HepG2 (cell line): ENCODE data around the gene C14orf93. TPM values are rescaled to one million over a fixed set of nuclear protein-coding genes. Genes with fewer than 3 reads are reported as not detected.

Experiments
- BCL6 ChIP-seq: IDR thresholded peaks from 2 replicates; pipeline ENCODE4 v1.6.1; 2016; ENCODE audit warnings: missing genetic modification reagents, missing compliant biosample characterization
- KAT7 ChIP-seq: IDR thresholded peaks from 2 replicates; pipeline ENCODE4 v1.6.1; 2018; ENCODE audit warnings: borderline replicate concordance, missing compliant biosample characterization
- KMT2B ChIP-seq: IDR thresholded peaks from 2 replicates; pipeline ENCODE4 v1.6.1; 2016; ENCODE audit warnings: missing genetic modification reagents, missing compliant biosample characterization
- MIXL1 ChIP-seq: IDR thresholded peaks from 2 replicates; pipeline ENCODE4 v1.6.1; 2016
- MTF2 ChIP-seq: sonication (generic); formaldehyde crosslinking; IDR thresholded peaks from 2 replicates; pipeline ENCODE4 v1.5.0; 2020; ENCODE audit warnings: missing genetic modification reagents, borderline replicate concordance
- NCOA5 ChIP-seq: sonication (generic); formaldehyde crosslinking; IDR thresholded peaks from 2 replicates; pipeline ENCODE4 v1.4.0; 2020; ENCODE audit warnings: missing genetic modification reagents
- NFKBIZ ChIP-seq: IDR thresholded peaks from 2 replicates; pipeline ENCODE4 v1.6.1; 2018; ENCODE audit warnings: missing genetic modification reagents, missing compliant biosample characterization
- SRSF4 ChIP-seq: fragments of 200-400 bp; formaldehyde crosslinking; IDR thresholded peaks from one replicate; pipeline ENCODE4 v1.6.1; 2018; ENCODE audit warnings: mild to moderate bottlenecking, low read depth, low read length, moderate library complexity; ENCODE audit not compliant: poor library complexity, severe bottlenecking
- SUZ12 ChIP-seq: fragments of 150-350 bp; IDR thresholded peaks from 2 replicates; pipeline ENCODE4 v1.6.1; 2014; ENCODE audit warnings: low read depth, low read length
- TAF1 ChIP-seq: sonication (generic); formaldehyde crosslinking; IDR thresholded peaks from 2 replicates; pipeline ENCODE4 v1.4.0; 2020; ENCODE audit warnings: missing genetic modification reagents
- ZFP36 ChIP-seq: fragments of 150-350 bp; IDR thresholded peaks from 2 replicates; pipeline ENCODE4 v1.6.1; 2018; ENCODE audit warnings: borderline replicate concordance, low read length, low read depth; ENCODE audit not compliant: partially characterized antibody
- ZMYM2 ChIP-seq: sonication (generic); formaldehyde crosslinking; IDR thresholded peaks from 2 replicates; pipeline ENCODE4 v1.8.0; 2022; ENCODE audit warnings: mild to moderate bottlenecking, missing genetic modification reagents
- ZNF10 ChIP-seq: sonication (generic); formaldehyde crosslinking; IDR thresholded peaks from 2 replicates; pipeline ENCODE4 v1.4.0; 2020; ENCODE audit warnings: mild to moderate bottlenecking, low read depth, missing genetic modification reagents, borderline replicate concordance
- ZNF264 ChIP-seq: sonication (generic); formaldehyde crosslinking; IDR thresholded peaks from 2 replicates; pipeline ENCODE4 v1.4.0; 2020; ENCODE audit warnings: missing genetic modification reagents
- ZNF44 ChIP-seq: sonication (generic); formaldehyde crosslinking; IDR thresholded peaks from 2 replicates; pipeline ENCODE4 v1.5.1; 2020; ENCODE audit warnings: mild to moderate bottlenecking, missing genetic modification reagents
- ZNF484 ChIP-seq: sonication (generic); formaldehyde crosslinking; IDR thresholded peaks from 2 replicates; pipeline ENCODE4 v1.5.1; 2020; ENCODE audit warnings: mild to moderate bottlenecking, low read depth, missing genetic modification reagents, borderline replicate concordance
- ZNF564 ChIP-seq: sonication (generic); formaldehyde crosslinking; IDR thresholded peaks from 2 replicates; pipeline ENCODE4 v1.8.1; 2023; ENCODE audit warnings: mild to moderate bottlenecking, missing genetic modification reagents
- ZNF879 ChIP-seq: sonication (generic); formaldehyde crosslinking; IDR thresholded peaks from 2 replicates; pipeline ENCODE4 v1.8.1; 2023; ENCODE audit warnings: missing genetic modification reagents
- polyA plus RNA-seq, 8 experiments: library from polyadenylated mRNA; depleted of rRNA in 3 of 8; stranded (reverse) in 7 of 8; unstranded in 1 of 8; fragments of >200 nt; fragmentation: Illumina TruSeq in 4 of 8; extraction: Trizol in 4 of 8; gene quantifications; 2 replicates each; pipeline versions ENCODE4 v1.2.1 to v1.2.3, GENCODE V29; 2011 to 2016; ENCODE audit warnings: low read depth in 4 of 8, missing spikeins in 1 of 8, mixed read lengths in 1 of 8; ENCODE audit not compliant: insufficient read depth in 1 of 8
- total RNA-seq, 5 experiments: library from RNA; depleted of rRNA; stranded (reverse); fragments of >200 nt; fragmentation: Illumina TruSeq; extraction: Trizol; gene quantifications; 2 replicates each; pipeline ENCODE4 v1.2.3, GENCODE V29; 2016; ENCODE audit warnings: low read depth in 1 of 5
- TF ChIP-seq, protein P1 (sequence below): sonication (generic); formaldehyde crosslinking; IDR thresholded peaks from 2 replicates; pipeline ENCODE4 v1.5.1; 2020; ENCODE audit warnings: missing genetic modification reagents, mild to moderate bottlenecking, borderline replicate concordance
- TF ChIP-seq, protein P2 (sequence below): sonication (generic); formaldehyde crosslinking; IDR thresholded peaks from 2 replicates; pipeline ENCODE4 v1.4.0; 2020; ENCODE audit warnings: mild to moderate bottlenecking, missing genetic modification reagents
- TF ChIP-seq, protein P3 (sequence below): sonication (generic); formaldehyde crosslinking; IDR thresholded peaks from 2 replicates; pipeline ENCODE4 v1.5.0; 2020; ENCODE audit warnings: missing genetic modification reagents, mild to moderate bottlenecking, borderline replicate concordance
- TF ChIP-seq, protein P4 (sequence below): sonication (generic); formaldehyde crosslinking; IDR thresholded peaks from 2 replicates; pipeline ENCODE4 v1.8.1; 2023; ENCODE audit warnings: missing genetic modification reagents, inconsistent platforms, borderline replicate concordance
- TF ChIP-seq, protein P5 (sequence below): sonication (generic); formaldehyde crosslinking; IDR thresholded peaks from 2 replicates; pipeline ENCODE4 v1.9.0; 2021; ENCODE audit warnings: missing genetic modification reagents, mild to moderate bottlenecking, borderline replicate concordance
- TF ChIP-seq, protein P6 (sequence below): IDR thresholded peaks from 2 replicates; pipeline ENCODE4 v1.6.1; 2012; ENCODE audit warnings: inconsistent platforms

Gene C14orf93
- total and polyA plus RNA-seq, 2 of the 13 experiments (the other 11 are each of a cell fraction or from before 2014, with no cell fraction given), result 11.4 to 22.5 TPM

DNA sequence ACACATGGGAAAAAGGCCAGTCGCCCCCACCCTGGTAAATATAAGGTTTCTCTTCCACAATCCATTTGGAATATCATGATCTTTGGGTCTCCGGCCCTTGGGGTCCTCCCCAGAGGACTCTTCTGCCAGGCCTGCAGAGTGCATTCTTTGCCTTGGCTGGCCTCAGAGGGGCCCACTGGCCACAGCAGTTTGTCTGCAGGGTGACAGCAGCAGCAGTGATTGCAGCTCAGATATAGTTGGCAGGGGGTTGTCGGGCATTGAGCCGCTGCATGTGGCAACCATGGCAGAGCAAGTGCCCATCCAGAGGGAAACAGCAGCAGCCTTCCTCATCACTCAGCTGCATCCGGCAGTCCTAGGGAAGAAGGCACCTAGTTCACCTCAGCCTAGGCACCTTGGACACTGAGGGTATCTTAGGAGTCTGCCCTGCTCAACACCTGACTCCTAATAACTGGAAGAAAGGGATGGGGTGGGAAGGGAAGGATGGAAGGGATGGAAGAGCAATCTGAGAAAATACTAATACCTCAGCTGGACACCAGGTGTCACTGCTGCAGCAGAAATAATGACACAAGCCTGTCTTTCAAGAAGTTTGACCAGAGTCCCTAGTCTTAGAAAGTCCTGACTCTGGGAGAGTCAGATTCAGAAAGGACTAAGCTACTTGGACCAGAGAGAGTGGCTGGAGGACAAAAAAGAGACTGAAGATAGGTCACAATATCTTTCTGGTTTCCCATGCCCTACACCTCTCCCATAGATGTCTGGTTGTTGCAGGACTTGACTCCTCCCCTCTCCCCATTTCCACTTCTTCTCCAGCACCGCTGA, 36.5 kb downstream of the C14orf93 start (continued):
- TF ChIP-seq ZNF44 (CRISPR knock-in tag), result no peak
- TF ChIP-seq NCOA5 (CRISPR knock-in tag), result no peak
- no peak for TF ChIP-seq ZNF10
- no peak for TF ChIP-seq MTF2 (CRISPR knock-in tag)
- TF ChIP-seq ZNF879, result no peak
- peak; percentile 84 for TF ChIP-seq MIXL1 (CRISPR knock-in tag)
- TF ChIP-seq NFKBIZ (CRISPR knock-in tag), result no peak; the same call in none of the 2 replicates
- no peak for TF ChIP-seq ZNF264
- TF ChIP-seq, protein P1, sequence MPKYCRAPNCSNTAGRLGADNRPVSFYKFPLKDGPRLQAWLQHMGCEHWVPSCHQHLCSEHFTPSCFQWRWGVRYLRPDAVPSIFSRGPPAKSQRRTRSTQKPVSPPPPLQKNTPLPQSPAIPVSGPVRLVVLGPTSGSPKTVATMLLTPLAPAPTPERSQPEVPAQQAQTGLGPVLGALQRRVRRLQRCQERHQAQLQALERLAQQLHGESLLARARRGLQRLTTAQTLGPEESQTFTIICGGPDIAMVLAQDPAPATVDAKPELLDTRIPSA (CRISPR knock-in tag), result no peak
- TF ChIP-seq, protein P2, sequence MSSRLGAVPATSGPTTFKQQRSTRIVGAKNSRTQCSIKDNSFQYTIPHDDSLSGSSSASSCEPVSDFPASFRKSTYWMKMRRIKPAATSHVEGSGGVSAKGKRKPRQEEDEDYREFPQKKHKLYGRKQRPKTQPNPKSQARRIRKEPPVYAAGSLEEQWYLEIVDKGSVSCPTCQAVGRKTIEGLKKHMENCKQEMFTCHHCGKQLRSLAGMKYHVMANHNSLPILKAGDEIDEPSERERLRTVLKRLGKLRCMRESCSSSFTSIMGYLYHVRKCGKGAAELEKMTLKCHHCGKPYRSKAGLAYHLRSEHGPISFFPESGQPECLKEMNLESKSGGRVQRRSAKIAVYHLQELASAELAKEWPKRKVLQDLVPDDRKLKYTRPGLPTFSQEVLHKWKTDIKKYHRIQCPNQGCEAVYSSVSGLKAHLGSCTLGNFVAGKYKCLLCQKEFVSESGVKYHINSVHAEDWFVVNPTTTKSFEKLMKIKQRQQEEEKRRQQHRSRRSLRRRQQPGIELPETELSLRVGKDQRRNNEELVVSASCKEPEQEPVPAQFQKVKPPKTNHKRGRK (CRISPR knock-in tag), result no peak
- TF ChIP-seq, protein P3, sequence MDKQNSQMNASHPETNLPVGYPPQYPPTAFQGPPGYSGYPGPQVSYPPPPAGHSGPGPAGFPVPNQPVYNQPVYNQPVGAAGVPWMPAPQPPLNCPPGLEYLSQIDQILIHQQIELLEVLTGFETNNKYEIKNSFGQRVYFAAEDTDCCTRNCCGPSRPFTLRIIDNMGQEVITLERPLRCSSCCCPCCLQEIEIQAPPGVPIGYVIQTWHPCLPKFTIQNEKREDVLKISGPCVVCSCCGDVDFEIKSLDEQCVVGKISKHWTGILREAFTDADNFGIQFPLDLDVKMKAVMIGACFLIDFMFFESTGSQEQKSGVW (CRISPR knock-in tag), result no peak
- TF ChIP-seq, protein P4, sequence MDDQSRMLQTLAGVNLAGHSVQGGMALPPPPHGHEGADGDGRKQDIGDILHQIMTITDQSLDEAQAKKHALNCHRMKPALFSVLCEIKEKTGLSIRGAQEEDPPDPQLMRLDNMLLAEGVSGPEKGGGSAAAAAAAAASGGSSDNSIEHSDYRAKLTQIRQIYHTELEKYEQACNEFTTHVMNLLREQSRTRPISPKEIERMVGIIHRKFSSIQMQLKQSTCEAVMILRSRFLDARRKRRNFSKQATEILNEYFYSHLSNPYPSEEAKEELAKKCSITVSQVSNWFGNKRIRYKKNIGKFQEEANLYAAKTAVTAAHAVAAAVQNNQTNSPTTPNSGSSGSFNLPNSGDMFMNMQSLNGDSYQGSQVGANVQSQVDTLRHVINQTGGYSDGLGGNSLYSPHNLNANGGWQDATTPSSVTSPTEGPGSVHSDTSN (CRISPR knock-in tag), result no peak
- TF ChIP-seq SUZ12, result no peak
- TF ChIP-seq KMT2B (CRISPR knock-in tag), result peak; percentile 62
- TF ChIP-seq ZNF564 (CRISPR knock-in tag), result no peak
- no peak for TF ChIP-seq ZMYM2
- no peak for TF ChIP-seq TAF1 (CRISPR knock-in tag)
- TF ChIP-seq, protein P5, sequence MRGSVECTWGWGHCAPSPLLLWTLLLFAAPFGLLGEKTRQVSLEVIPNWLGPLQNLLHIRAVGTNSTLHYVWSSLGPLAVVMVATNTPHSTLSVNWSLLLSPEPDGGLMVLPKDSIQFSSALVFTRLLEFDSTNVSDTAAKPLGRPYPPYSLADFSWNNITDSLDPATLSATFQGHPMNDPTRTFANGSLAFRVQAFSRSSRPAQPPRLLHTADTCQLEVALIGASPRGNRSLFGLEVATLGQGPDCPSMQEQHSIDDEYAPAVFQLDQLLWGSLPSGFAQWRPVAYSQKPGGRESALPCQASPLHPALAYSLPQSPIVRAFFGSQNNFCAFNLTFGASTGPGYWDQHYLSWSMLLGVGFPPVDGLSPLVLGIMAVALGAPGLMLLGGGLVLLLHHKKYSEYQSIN (CRISPR knock-in tag), result no peak
- no peak for TF ChIP-seq SRSF4
- TF ChIP-seq BCL6 (CRISPR knock-in tag), result peak; percentile 60; the same call in 1 of the 2 replicates
- no peak; the same call in 1 of the 2 replicates for TF ChIP-seq KAT7 (CRISPR knock-in tag)
- TF ChIP-seq, protein P6, sequence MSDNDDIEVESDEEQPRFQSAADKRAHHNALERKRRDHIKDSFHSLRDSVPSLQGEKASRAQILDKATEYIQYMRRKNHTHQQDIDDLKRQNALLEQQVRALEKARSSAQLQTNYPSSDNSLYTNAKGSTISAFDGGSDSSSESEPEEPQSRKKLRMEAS, result no peak
- no peak for TF ChIP-seq ZFP36
- no peak for TF ChIP-seq ZNF484 (CRISPR knock-in tag)
